ENCODE data around the gene YIPF1. TPM values are rescaled to one million over a fixed set of nuclear protein-coding genes. Genes with fewer than 3 reads are reported as not detected.

The YIPF1 gene
- total and polyA plus RNA-seq, 4 donors: 19.9 to 33.3 (median 25.1) TPM

DNA sequence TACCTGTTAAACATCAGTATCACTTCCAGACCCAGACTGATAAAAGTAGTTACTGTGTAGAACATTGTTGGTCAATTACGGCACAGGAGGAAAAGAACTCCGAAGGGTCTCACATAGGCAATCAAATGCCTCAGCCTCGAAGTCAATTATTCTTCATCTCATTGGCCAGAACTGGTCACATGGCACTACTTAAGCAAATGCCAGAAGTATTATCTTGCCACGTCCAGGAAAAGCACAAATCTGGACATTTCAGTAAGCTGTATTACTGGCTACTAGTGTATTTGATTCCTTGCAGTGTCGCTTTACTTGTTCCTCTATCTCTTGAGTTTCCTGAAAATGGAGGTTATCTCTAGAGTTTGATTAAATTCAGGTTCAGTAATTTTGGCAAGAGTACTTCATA, 28.7 kb upstream of the YIPF1 start:
- DNase-seq: no peak
- no peak overlapping the region for H3K27ac ChIP-seq (ENCODE audit: low read depth in 1 of 2, low read length in 1 of 2)

DNA sequence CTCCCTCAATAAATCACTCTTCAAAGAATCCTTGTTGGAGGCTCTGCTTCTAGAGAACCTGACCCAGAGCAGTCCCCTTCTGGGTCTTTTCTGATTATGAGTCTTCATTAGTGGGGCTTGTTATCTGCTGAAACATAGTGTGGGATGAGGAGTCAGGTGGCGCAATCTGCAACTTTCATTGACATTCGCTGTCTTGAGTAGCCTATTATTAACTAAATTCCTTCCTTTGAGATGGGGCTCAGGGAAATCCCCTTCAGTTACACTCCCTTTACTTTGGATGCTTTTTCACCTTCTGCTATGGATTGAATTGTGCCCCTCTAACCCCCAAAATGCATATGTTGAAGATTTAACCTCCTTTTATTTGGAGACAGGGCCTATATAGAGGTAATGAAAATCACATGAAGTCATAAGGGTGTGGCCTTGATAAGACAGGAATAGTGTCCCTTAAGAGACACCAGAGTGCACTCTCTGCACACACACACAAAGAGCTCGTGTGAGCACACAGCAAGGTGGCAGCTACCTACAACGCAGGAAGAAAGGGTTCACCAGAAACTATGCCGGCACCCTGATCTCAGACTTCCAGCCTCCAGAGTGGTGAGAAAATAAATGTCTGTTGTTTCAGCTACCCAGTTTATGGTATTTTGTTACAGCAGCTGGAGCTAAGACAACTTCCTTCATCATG, 23.9 kb upstream of the YIPF1 start:
- ATAC-seq (ENCODE audit: insufficient read depth, low FRiP score): no peak
- TF ChIP-seq, protein P1, sequence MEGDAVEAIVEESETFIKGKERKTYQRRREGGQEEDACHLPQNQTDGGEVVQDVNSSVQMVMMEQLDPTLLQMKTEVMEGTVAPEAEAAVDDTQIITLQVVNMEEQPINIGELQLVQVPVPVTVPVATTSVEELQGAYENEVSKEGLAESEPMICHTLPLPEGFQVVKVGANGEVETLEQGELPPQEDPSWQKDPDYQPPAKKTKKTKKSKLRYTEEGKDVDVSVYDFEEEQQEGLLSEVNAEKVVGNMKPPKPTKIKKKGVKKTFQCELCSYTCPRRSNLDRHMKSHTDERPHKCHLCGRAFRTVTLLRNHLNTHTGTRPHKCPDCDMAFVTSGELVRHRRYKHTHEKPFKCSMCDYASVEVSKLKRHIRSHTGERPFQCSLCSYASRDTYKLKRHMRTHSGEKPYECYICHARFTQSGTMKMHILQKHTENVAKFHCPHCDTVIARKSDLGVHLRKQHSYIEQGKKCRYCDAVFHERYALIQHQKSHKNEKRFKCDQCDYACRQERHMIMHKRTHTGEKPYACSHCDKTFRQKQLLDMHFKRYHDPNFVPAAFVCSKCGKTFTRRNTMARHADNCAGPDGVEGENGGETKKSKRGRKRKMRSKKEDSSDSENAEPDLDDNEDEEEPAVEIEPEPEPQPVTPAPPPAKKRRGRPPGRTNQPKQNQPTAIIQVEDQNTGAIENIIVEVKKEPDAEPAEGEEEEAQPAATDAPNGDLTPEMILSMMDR (IDR thresholded peaks at IDR 0.05; ENCODE audit: control extremely low read depth, extremely low read depth): no peak
- H3K4me1 ChIP-seq (ENCODE audit: control insufficient read depth in 5 of 5, insufficient read depth in 5 of 5, low read length in 5 of 5): peaks cover 0 to 2% (median 0%) of the 10 kb centered on the region in 5 donors
- no peaks in the 10 kb centered on the region for H3K27me3 ChIP-seq (ENCODE audit: control insufficient read depth in 3 of 3, insufficient read depth in 3 of 3, low read length in 2 of 3)
- no peak overlapping the region for H3K9ac ChIP-seq (ENCODE audit: insufficient read depth in 1 of 2, low read length in 2 of 2)
- H3K4me3 ChIP-seq: no peak overlapping the region
- WGBS, 2 donors: 85 to 91% methylated on average over 5 of the region's 5 CpGs
- no peak overlapping the region for H3K27ac ChIP-seq (ENCODE audit: low read depth in 1 of 2, low read length in 1 of 2)
- peaks cover 1 to 12% (median 3%) of the 10 kb centered on the region in 4 donors for H3K36me3 ChIP-seq (ENCODE audit: control insufficient read depth in 4 of 4, insufficient read depth in 4 of 4, low read length in 4 of 4)
- no peak for DNase-seq
- no peaks in the 10 kb centered on the region for H3K9me3 ChIP-seq (ENCODE audit: control insufficient read depth in 4 of 4, insufficient read depth in 3 of 4, low read length in 3 of 4)

More for the DNA sequence above, 28.7 kb upstream of the YIPF1 start:
- H3K27me3 ChIP-seq (ENCODE audit: control insufficient read depth in 3 of 3, insufficient read depth in 3 of 3, low read length in 2 of 3): no peaks in the 10 kb centered on the region
- ATAC-seq (ENCODE audit: insufficient read depth, low FRiP score): no peak
- WGBS, 2 donors: 83 to 87% methylated on average over 5 of the region's 5 CpGs
- no peak overlapping the region for H3K4me3 ChIP-seq
- H3K4me1 ChIP-seq (ENCODE audit: control insufficient read depth in 5 of 5, insufficient read depth in 5 of 5, low read length in 5 of 5): no peaks in the 10 kb centered on the region
- H3K9me3 ChIP-seq (ENCODE audit: control insufficient read depth in 4 of 4, insufficient read depth in 3 of 4, low read length in 3 of 4): no peaks in the 10 kb centered on the region
- H3K9ac ChIP-seq (ENCODE audit: insufficient read depth in 1 of 2, low read length in 2 of 2): no peak overlapping the region
- TF ChIP-seq, protein P1 (IDR thresholded peaks at IDR 0.05; ENCODE audit: control extremely low read depth, extremely low read depth): no peak
- H3K36me3 ChIP-seq (ENCODE audit: control insufficient read depth in 4 of 4, insufficient read depth in 4 of 4, low read length in 4 of 4): peaks cover 3 to 28% (median 13%) of the 10 kb centered on the region in 4 donors

DNA sequence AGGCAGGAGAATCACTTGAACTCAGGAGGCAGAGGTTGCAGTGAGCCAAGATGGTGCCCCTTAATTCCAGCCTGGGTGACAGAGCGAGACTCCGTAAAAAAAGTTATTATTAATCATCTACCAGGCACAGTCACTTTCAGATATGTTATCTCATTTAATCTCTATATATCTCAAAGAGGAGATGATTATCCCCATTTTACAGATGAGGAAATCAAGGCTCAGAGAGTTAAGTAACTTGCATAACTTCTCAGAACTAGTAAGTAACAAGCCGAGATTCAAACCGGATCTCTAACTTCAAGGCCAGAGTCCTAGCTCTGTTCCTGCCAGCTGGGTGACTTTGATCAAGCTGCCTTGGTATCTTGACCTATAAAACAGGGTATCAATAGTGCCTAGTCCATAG, 21.8 kb upstream of the YIPF1 start:
- WGBS, 2 donors: 95 to 96% methylated on average over 4 of the region's 4 CpGs
- TF ChIP-seq, protein P1 (IDR thresholded peaks at IDR 0.05; ENCODE audit: control extremely low read depth, extremely low read depth): no peak
- Histone ChIP-seq H3K9ac (ENCODE audit: insufficient read depth in 1 of 2, low read length in 2 of 2) (no peak overlapping the region), H3K27ac (ENCODE audit: low read depth in 1 of 2, low read length in 1 of 2) (no peak overlapping the region), H3K27me3 (ENCODE audit: control insufficient read depth in 3 of 3, insufficient read depth in 3 of 3, low read length in 2 of 3) (no peaks in the 10 kb centered on the region), H3K4me1 (ENCODE audit: control insufficient read depth in 5 of 5, insufficient read depth in 5 of 5, low read length in 5 of 5) (peaks cover 0 to 2% (median 0%) of the 10 kb centered on the region in 5 donors), H3K36me3 (ENCODE audit: control insufficient read depth in 4 of 4, insufficient read depth in 4 of 4, low read length in 4 of 4) (peaks cover 0 to 12% (median 2%) of the 10 kb centered on the region in 4 donors), H3K9me3 (ENCODE audit: control insufficient read depth in 4 of 4, insufficient read depth in 3 of 4, low read length in 3 of 4) (no peaks in the 10 kb centered on the region), H3K4me3 (no peak overlapping the region)
- no peak for DNase-seq
- ATAC-seq (ENCODE audit: insufficient read depth, low FRiP score): no peak
